ENCODE measurements around the gene SYT7. TPM values are rescaled to one million over a fixed set of nuclear protein-coding genes. Genes with fewer than 3 reads are reported as not detected.
A peak's percentile ranks its signal among the peaks of the same experiment; 100 is the strongest.

The SYT7 gene
- total and polyA plus RNA-seq, 10 of the 15 experiments (the other 5 are each of a cell fraction or from before 2014, with no cell fraction given) = not detected

- TF ChIP-seq ZBTB40 (IDR thresholded peaks at IDR 0.05; ENCODE audit: borderline replicate concordance) (peak; percentile 64; the same call in 1 of the 2 replicates), PBX3 (IDR thresholded peaks at IDR 0.05; ENCODE audit: insufficient replicate concordance, low read depth, low read length) (peak; percentile 8), LARP7 (IDR thresholded peaks at IDR 0.05) (peak; percentile 98), DPF2 (IDR thresholded peaks at IDR 0.05) (peak; percentile 63; the same call in 1 of the 2 replicates), PKNOX1 (IDR thresholded peaks at IDR 0.05) (peak; percentile 70), RUNX3 (IDR thresholded peaks at IDR 0.05; ENCODE audit: low read length) (peak; percentile 71), CBFB (IDR thresholded peaks at IDR 0.05; ENCODE audit: low read depth) (0 out of 2 replicates have a peak, but pooled peaks have one; percentile 59), ZNF592 (IDR thresholded peaks at IDR 0.05) (0 out of 2 replicates have a peak, but pooled peaks have one; percentile 12), RB1 (IDR thresholded peaks at IDR 0.05; ENCODE audit: borderline replicate concordance) (peak; percentile 97; the same call in 1 of the 2 replicates), CREM (IDR thresholded peaks at IDR 0.05; ENCODE audit: low read depth) (peak; percentile 63), NFXL1 (IDR thresholded peaks at IDR 0.05; ENCODE audit: borderline replicate concordance) (peak; percentile 73; the same call in 1 of the 2 replicates), TCF12 (IDR thresholded peaks at IDR 0.05; ENCODE audit: low read depth, low read length) (no peak), ESRRA (IDR thresholded peaks at IDR 0.05; ENCODE audit: low read length) (peak; percentile 61; the same call in 1 of the 2 replicates), BHLHE40 (IDR thresholded peaks at IDR 0.05; ENCODE audit: borderline replicate concordance in 1 of 2, low read depth in 2 of 2, low read length in 1 of 2) (peak in 1 of 2 experiments; percentile 55; a peak in 2 of 4 replicates), NR2F1 (conservative IDR thresholded peaks at IDR 0.05) (peak; percentile 88), POLR2A (IDR thresholded peaks at IDR 0.05; ENCODE audit: low read depth, low read length) (no peak), BCL3 (IDR thresholded peaks at IDR 0.05; ENCODE audit: borderline replicate concordance, insufficient read depth, low read depth, low read length, poor library complexity, severe bottlenecking) (no peak)
These were observed at the start of gene SYT7 (continued) for GRCh38 chr11:61581030-61581928.

All from GM12878 (cell line).